Neural cell (in vitro differentiated cells): Measurements from ENCODE around the gene FRMD4A. TPM values are rescaled to one million over a fixed set of nuclear protein-coding genes. Genes with fewer than 3 reads are reported as not detected.
A peak's percentile ranks its signal among the peaks of the same experiment; 100 is the strongest.

ENCODE experiments used
- H2AFZ ChIP-seq: fragments of 200-600, 300-800 bp; sonication (generic), shearing (Covaris generic); 2 replicates; pipeline ENCODE4 v1.6.0; 2014; ENCODE audit warnings: low read depth, mild to moderate bottlenecking, antibody characterized with exemption, low read length, moderate library complexity
- H3F3A ChIP-seq: fragments of 200-600 bp; shearing (Covaris generic); 2 replicates; pipeline ENCODE4 v1.6.1; 2016; ENCODE audit warnings: mild to moderate bottlenecking, moderate library complexity, mixed read lengths, antibody characterized with exemption, low read length; ENCODE audit not compliant: insufficient read depth, poor library complexity, severe bottlenecking
- H3K27ac ChIP-seq: fragments of 200-600, 300-800 bp; sonication (generic), shearing (Covaris generic); 2 replicates; pipeline ENCODE4 v1.5.1; 2014; ENCODE audit warnings: mild to moderate bottlenecking, low read length, moderate library complexity
- H3K27me3 ChIP-seq: fragments of 300-800, 200-600 bp; sonication (generic), shearing (Covaris generic); 2 replicates; pipeline ENCODE4 v1.6.0; 2014; ENCODE audit warnings: mild to moderate bottlenecking, low read depth, low read length, moderate library complexity; ENCODE audit not compliant: insufficient read depth
- H3K36me3 ChIP-seq: fragments of 300-800, 200-600 bp; sonication (generic), shearing (Covaris generic); 2 replicates; pipeline ENCODE4 v1.5.1; 2014; ENCODE audit warnings: mild to moderate bottlenecking, antibody characterized with exemption, low read length, moderate library complexity; ENCODE audit not compliant: insufficient read depth
- H3K4me2 ChIP-seq: fragments of 300-800, 200-600 bp; sonication (generic), shearing (Covaris generic); 2 replicates; pipeline ENCODE4 v1.6.0; 2014; ENCODE audit warnings: mild to moderate bottlenecking, low read length
- H3K4me3 ChIP-seq: fragments of 300-800, 200-600 bp; sonication (generic), shearing (Covaris generic); 2 replicates; pipeline ENCODE4 v1.5.1; 2014; ENCODE audit warnings: mild to moderate bottlenecking, low read length, moderate library complexity
- H3K79me2 ChIP-seq: fragments of 200-600 bp; shearing (Covaris generic); replicated peaks from 2 replicates; pipeline ENCODE4 v1.6.0; 2014; ENCODE audit warnings: mild to moderate bottlenecking, low read length, moderate library complexity; ENCODE audit not compliant: insufficient read depth
- H3K9ac ChIP-seq: fragments of 300-800, 200-600 bp; sonication (generic), shearing (Covaris generic); 2 replicates; pipeline ENCODE4 v1.6.1; 2016; ENCODE audit warnings: mild to moderate bottlenecking, low read length, mixed read lengths
- H3K9me2 ChIP-seq: fragments of 200-600 bp; shearing (Covaris generic); 2 replicates; pipeline ENCODE4 v1.6.1; 2016; ENCODE audit warnings: mild to moderate bottlenecking, low read length, mixed read lengths; ENCODE audit not compliant: insufficient read depth
- H3K9me3 ChIP-seq: fragments of 200-600, 300-800 bp; sonication (generic), shearing (Covaris generic); 2 replicates; pipeline ENCODE4 v1.6.1; 2016; ENCODE audit warnings: mild to moderate bottlenecking, mixed run types, low read length, moderate library complexity, mixed read lengths
- H4K20me1 ChIP-seq: fragments of 200-600 bp; shearing (Covaris generic); 2 replicates; pipeline ENCODE4 v1.6.1; 2016; ENCODE audit warnings: mild to moderate bottlenecking, mixed run types; ENCODE audit not compliant: insufficient read depth
- EP300 ChIP-seq: fragments of 450-650 bp; conservative IDR thresholded peaks from 2 replicates; pipeline ENCODE4 v1.6.1; 2014; ENCODE audit warnings: antibody characterized with exemption, mild to moderate bottlenecking, moderate library complexity; ENCODE audit not compliant: poor library complexity, severe bottlenecking
- POLR2AphosphoS5 ChIP-seq: IDR thresholded peaks from 2 replicates; pipeline ENCODE4 v1.6.1; 2012
- RAD21 ChIP-seq: fragments of 450-650 bp; conservative IDR thresholded peaks from 2 replicates; pipeline ENCODE4 v1.6.1; 2014; ENCODE audit warnings: antibody characterized with exemption, mild to moderate bottlenecking, moderate library complexity
- REST ChIP-seq: IDR thresholded peaks from 2 replicates; pipeline ENCODE4 v1.6.1; 2012; ENCODE audit warnings: borderline replicate concordance
- TAF1 ChIP-seq: IDR thresholded peaks from 2 replicates; pipeline ENCODE4 v1.6.1; 2012; ENCODE audit warnings: low read depth
- polyA plus RNA-seq: library from polyadenylated mRNA; depleted of rRNA; stranded (reverse); fragments of >200 nt; gene quantifications from 2 replicates; pipeline ENCODE4 v1.2.3, GENCODE V29; 2014
- TF ChIP-seq, protein P1 (sequence below): fragments of 450-650 bp; IDR thresholded peaks from 2 replicates; pipeline ENCODE4 v1.5.1; 2014; ENCODE audit warnings: antibody characterized with exemption, mild to moderate bottlenecking, moderate library complexity; ENCODE audit not compliant: poor library complexity, severe bottlenecking

Gene FRMD4A
- polyA plus RNA-seq, 1 donor from 2014 or later: 36.5 TPM

GRCh38 chr10:14056610-14057332 lies 274.0 kb downstream of the FRMD4A start:
- no peaks in the 10 kb centered on the region for H3K9me2 ChIP-seq
- peak overlapping the region; percentile 27 for H3K9ac ChIP-seq
- H3F3A ChIP-seq: no peaks in the 10 kb centered on the region
- peaks cover 4% of the 10 kb centered on the region for H3K9me3 ChIP-seq
- no peaks in the 10 kb centered on the region for H3K36me3 ChIP-seq
- peak overlapping the region; percentile 62 for H3K27ac ChIP-seq
- no peaks in the 10 kb centered on the region for H3K79me2 ChIP-seq
- peak overlapping the region; percentile 26 for H3K4me2 ChIP-seq
- H3K27me3 ChIP-seq: no peaks in the 10 kb centered on the region
- no peaks in the 10 kb centered on the region for H4K20me1 ChIP-seq
- H3K4me3 ChIP-seq: no peak overlapping the region
- TF ChIP-seq RAD21 (no peak), POLR2AphosphoS5 (no peak)
- no peak overlapping the region for H2AFZ ChIP-seq

DNA sequence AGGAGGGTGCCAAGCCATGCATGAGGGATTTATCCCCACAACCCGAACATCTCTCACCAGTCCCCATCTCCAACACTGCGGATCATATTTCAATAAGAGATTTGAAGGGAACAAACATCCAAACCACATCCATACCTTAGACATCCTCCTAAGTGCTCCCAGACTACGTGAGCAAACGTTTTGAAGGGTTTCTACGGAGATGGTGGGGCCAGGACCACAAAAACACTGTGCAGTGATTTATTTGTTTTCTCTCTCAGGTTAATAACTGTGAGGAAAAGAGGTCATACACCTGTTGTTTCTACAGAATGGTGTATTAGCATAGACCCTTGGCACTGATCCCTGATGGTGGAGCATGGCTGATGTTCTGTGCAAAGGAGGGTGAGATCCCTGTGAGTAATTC lies 277.8 kb downstream of the FRMD4A start:
- Histone ChIP-seq H3K9me3 (peaks cover 4% of the 10 kb centered on the region), H3K9ac (no peak overlapping the region), H3K36me3 (no peaks in the 10 kb centered on the region), H3K4me2 (no peak overlapping the region), H3K4me3 (no peak overlapping the region), H3K27me3 (no peaks in the 10 kb centered on the region), H4K20me1 (no peaks in the 10 kb centered on the region), H3K79me2 (no peaks in the 10 kb centered on the region), H3K9me2 (no peaks in the 10 kb centered on the region), H3K27ac (no peak overlapping the region), H3F3A (no peaks in the 10 kb centered on the region), H2AFZ (no peak overlapping the region)
- TF ChIP-seq REST: no peak
- TF ChIP-seq, protein P1, sequence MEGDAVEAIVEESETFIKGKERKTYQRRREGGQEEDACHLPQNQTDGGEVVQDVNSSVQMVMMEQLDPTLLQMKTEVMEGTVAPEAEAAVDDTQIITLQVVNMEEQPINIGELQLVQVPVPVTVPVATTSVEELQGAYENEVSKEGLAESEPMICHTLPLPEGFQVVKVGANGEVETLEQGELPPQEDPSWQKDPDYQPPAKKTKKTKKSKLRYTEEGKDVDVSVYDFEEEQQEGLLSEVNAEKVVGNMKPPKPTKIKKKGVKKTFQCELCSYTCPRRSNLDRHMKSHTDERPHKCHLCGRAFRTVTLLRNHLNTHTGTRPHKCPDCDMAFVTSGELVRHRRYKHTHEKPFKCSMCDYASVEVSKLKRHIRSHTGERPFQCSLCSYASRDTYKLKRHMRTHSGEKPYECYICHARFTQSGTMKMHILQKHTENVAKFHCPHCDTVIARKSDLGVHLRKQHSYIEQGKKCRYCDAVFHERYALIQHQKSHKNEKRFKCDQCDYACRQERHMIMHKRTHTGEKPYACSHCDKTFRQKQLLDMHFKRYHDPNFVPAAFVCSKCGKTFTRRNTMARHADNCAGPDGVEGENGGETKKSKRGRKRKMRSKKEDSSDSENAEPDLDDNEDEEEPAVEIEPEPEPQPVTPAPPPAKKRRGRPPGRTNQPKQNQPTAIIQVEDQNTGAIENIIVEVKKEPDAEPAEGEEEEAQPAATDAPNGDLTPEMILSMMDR: no peak
- TF ChIP-seq RAD21: no peak

DNA sequence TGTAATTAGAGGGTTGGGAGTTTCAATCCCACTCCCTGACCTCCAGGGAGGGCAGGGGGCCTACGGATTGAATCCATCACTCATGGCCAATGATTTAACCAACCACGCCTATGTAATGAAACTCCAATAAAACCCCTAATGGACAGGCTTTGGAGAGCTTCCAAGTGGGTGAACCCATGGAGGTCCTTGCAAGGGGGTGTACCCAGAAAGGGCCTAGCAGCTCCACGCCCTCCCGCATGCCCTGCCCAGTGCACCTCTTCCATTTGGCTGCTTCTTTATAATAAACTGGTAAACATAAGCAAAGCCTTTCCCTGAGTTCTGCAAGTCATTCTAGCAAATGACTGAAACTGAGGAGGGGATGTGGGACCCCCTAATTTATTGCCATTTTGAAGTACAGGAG lies 280.1 kb downstream of the FRMD4A start:
- no peak overlapping the region for H3K4me2 ChIP-seq

More for the DNA sequence above, 280.1 kb downstream of the FRMD4A start:
- no peak overlapping the region for H3K4me3 ChIP-seq
- no peak overlapping the region for H3K27ac ChIP-seq
- H2AFZ ChIP-seq: no peak overlapping the region
- no peaks in the 10 kb centered on the region for H3F3A ChIP-seq
- H4K20me1 ChIP-seq: no peaks in the 10 kb centered on the region
- no peaks in the 10 kb centered on the region for H3K36me3 ChIP-seq
- H3K27me3 ChIP-seq: no peaks in the 10 kb centered on the region
- H3K9me3 ChIP-seq: peaks cover 4% of the 10 kb centered on the region
- H3K9me2 ChIP-seq: no peaks in the 10 kb centered on the region
- no peak overlapping the region for H3K9ac ChIP-seq
- TF ChIP-seq, protein P1: no peak
- TF ChIP-seq TAF1 (no peak), EP300 (no peak), RAD21 (no peak), POLR2AphosphoS5 (no peak), REST (no peak)
- no peaks in the 10 kb centered on the region for H3K79me2 ChIP-seq
